GM11168 (cell line): Measurements from ENCODE around the gene IGSF3.
"Not testable (repeated sequence)": the region's sequence is repeated elsewhere in the genome, so short reads cannot be mapped to it uniquely, and the experiment has no call there.

Source experiments
- in situ Hi-C: fragments of 300-500 bp; cut with MboI; formaldehyde crosslinking; loops from one replicate; pipeline ENCODE4 v1.12.0; 2022; ENCODE audit warnings: low sequenced_read_pairs; ENCODE audit not compliant: unreplicated experiment

The IGSF3 gene

DNA sequence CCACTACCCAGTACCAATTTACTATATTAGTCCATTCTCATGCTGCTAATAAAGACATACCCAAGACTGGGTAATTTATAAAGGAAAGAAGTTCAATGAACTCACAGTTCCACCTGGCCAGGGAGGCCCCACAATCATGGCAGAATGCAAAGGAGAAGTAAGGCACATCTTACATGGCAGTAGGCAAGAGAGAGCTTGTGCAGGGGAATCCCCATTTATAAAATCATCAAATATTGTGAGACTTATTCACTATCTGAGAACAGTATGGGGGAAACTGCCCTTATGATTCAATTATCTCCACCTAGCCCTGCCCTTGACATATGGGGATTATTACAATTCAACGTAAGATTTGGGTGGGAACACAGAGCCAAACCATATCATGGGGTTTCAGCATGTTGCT, 103.1 kb downstream of the IGSF3 start:
- in situ Hi-C loops = no loop called here

- in situ Hi-C loops = not testable (repeated sequence)
These were observed 105.1 kb downstream of the IGSF3 start for GRCh38 chr1:116562465-116562864.

GRCh38 chr1:116561563-116561962, 106.0 kb downstream of the IGSF3 start:
- in situ Hi-C loops = no loop called here

GRCh38 chr1:116560704-116561490, 106.6 kb downstream of the IGSF3 start:
- in situ Hi-C loops = no loop called here

DNA sequence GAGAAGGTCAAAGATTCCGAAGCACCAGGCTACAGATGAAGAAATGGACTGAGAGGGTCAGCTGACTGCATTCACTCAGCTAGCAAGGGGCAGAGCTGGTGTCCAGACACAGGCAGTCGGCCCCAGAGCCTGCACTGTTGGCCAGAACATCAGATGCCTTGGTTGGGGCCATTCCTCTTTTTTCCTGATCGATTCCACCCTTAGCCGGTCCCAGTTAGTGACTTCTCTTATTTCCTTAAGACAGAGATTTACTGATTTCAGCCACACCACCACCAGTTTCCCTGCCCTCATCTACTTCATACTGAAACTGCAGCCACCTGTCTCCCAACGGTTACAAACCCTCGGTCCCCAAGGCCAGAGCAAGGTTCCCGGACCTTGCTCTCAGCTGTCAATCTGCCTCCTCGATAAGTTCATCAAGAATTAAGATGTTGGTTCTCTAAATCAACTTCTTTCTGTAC, 108.2 kb downstream of the IGSF3 start:
- in situ Hi-C loops = no loop called here

- in situ Hi-C loops = no loop called here
These were observed 109.0 kb downstream of the IGSF3 start for GRCh38 chr1:116558571-116558970.

DNA sequence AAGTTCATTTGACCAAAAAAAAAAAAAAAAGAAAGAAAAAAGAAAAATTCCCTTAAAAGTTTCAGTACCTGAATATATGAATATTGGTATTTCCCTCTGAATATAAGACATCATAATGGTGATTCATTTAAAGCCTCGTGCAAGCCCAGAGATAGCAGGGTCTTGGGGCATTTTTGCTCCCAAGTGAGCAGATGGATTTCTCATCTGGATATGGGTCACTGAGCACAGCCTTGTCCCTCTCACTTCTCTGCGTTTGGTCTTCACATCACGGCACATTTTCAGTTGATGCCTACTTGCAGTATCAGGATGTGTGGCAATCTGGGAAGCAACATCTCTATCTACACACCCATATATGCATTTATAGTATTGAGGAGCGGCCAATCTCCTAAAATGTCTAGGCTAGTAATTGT, 109.4 kb downstream of the IGSF3 start:
- in situ Hi-C loops = no loop called here

GRCh38 chr1:116557323-116557878, 110.1 kb downstream of the IGSF3 start:
- in situ Hi-C loops = no loop called here

GRCh38 chr1:116556289-116557006, 111.1 kb downstream of the IGSF3 start:
- in situ Hi-C loops = no loop called here

GRCh38 chr1:116554924-116555323, 112.6 kb downstream of the IGSF3 start:
- in situ Hi-C loops = no loop called here

GRCh38 chr1:116553386-116554115, 114.0 kb downstream of the IGSF3 start:
- in situ Hi-C loops = no loop called here

DNA sequence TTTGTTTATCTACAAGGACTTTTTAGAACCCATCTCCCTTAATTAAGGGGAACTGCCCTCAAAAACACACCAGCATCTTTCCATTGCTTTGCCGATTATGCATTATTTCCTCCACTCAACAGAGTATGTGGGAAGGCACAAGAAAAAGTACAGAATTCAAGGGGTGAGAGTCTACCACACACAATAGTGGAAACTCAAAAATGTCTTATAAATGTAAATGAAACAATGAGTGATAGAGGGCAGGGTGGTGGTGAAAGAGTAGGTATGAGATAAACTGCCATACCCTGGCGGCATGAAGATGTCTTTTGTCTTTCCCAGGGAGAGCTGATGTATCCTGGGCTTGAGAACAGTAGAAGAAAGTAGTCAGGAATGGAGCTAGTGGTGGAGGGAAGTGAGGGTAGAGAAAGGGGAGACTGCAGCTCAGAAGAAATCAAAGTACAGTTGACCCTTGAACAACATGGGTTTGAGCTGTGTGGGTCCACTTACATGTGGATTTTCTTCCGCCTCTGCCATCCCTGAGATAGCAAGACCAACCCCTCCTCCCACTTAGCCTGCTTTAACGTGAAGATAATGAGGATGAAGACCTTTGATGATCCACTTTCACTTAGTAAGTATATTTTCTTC, 121.1 kb downstream of the IGSF3 start:
- in situ Hi-C loops = no loop called here

DNA sequence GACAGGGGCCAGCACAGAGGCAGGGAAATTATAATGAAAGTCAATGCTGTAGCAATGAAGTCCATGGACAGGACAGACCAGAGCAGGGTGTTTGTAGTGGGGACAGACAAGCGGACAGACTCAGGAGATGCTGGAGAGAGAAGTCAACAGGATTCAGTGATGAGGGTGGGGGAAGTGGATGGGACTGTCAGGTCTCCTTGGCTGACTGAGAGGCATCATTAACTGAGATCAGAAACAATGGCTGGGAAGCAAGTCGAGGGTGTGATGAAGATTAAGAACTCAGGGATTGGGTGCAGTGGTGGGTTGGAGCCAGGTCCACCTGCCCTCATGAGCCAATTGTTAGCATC, 122.2 kb downstream of the IGSF3 start:
- in situ Hi-C loops = no loop called here

DNA sequence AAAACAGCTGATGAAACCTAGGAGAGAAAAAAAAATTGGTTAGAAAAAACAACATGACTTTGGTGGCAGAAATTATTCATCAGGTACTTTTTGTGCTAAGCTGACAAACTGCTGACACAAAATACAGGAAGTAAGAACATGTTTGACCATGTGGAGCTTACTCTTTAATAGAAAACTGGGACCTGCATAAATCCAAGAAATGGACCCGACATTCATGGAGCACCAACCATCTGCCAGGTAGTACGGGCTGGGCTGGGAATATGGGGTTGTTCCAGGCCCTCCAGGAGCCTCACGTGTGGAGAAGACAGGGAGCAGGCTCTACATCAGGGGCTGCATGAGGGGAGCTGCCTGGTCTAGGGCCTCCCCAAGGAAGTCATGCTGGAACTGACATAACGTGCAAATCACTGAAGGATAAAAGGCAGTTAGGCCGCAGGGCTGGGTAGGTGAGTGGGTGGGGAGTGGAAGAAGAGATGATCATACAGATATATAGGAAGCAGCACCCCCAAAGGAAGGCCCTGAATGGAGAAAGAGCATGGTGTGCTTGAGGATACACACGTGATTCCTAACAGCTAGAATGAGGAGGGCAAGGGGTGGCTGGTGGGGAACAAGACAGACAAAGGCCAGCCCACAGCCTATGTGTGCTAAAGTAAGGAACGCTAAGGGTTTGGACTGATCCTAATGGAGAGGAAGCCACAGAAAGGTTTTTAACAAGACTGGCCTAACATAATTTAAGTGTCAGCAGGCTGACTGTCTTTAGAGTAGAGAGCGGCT, 122.8 kb downstream of the IGSF3 start:
- in situ Hi-C loops = no loop called here

GRCh38 chr1:116540088-116540487, 127.4 kb downstream of the IGSF3 start:
- in situ Hi-C loops = no loop called here

GRCh38 chr1:116538544-116538943, 129.0 kb downstream of the IGSF3 start:
- in situ Hi-C loops = no loop called here

DNA sequence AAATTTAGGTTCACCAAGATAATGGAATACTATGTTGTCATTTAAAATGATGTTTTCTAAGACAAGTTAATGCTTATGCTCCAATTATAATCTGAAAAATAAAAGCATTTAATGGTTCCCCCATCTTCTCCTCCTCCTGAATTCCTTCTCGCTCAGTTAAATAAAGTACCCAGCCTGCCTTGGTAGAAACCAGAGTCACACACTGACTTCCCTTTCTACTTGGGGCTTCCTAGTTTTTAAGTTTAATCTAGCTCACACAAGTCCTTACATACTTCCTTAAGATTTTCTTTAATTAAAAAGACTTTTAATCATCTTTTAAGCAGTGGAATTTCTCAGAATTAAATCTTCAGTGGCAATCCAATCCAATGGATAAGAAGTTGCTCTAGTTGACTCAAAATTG, 129.6 kb downstream of the IGSF3 start:
- in situ Hi-C loops = no loop called here

DNA sequence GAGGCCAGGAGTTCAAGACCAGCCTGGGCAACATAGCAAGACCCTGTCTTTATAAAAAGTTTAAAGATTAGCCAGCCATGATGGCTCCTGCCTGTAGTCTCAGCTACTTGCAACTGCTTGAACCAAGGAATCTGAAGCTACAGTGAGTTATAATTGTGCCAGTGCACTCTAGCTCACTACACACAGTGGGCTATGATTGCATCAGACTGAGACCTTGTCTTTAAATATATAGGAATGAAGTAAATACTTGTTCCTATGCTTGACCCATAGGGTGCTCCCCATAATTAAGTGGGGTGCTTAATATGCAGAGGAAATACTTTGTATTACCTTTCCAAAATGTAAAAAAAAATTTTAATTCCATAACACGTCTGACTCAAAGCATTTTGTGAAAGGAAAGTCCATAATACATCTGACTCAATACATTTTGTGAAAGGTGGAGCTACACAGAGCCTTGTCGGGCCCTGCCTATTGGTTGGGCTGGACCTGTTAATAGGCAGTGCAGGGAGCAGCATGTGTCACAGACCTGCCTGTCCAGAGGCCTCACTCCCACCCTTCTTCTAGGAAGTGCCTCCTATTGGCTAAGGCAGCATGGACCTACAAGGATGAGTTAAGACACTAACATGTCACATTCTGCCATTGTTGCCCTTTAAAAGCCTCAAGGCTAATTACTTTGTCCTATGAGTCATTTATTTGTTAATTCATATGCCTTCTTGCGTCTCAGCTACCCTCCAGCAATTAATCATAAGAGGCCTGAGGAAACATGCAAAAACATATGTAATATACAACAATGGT, 130.3 kb downstream of the IGSF3 start:
- in situ Hi-C loops = no loop called here
